Spleen (tissue), 11 donors: ENCODE results near the gene TOP3B. TPM values are rescaled to one million over a fixed set of nuclear protein-coding genes. Genes with fewer than 3 reads are reported as not detected.

Source experiments
- DNase-seq: peaks from one replicate; pipeline ENCODE4 v3.0.0-alpha.2; 2020
- H3K27ac ChIP-seq, 8 donors: fragments of 200-600 bp; sonication (generic) in 7 of 8; 1 replicate in 4 of 8; 2 replicates in 4 of 8; pipeline versions ENCODE4 v1.5.0 to v1.8.0; 2016 to 2021; ENCODE audit warnings: inconsistent platforms in 4 of 8, mild to moderate bottlenecking in 4 of 8, moderate library complexity in 1 of 8
- H3K27me3 ChIP-seq, 7 donors: fragments of 200-600 bp; sonication (generic) in 6 of 7; replicated peaks in 1 of 7; 1 replicate in 4 of 7; 2 replicates in 3 of 7; pipeline versions ENCODE4 v1.5.0 to v1.8.0; 2016 to 2021; ENCODE audit warnings: inconsistent platforms in 3 of 7, mild to moderate bottlenecking in 1 of 7
- H3K36me3 ChIP-seq, 6 donors: fragments of 200-600 bp; sonication (generic) in 5 of 6; 1 replicate in 4 of 6; 2 replicates in 2 of 6; pipeline versions ENCODE4 v1.5.0 to v1.8.0; 2016 to 2021; ENCODE audit warnings: inconsistent platforms in 2 of 6
- H3K4me1 ChIP-seq, 6 donors: fragments of 200-600 bp; sonication (generic) in 5 of 6; 1 replicate in 3 of 6; 2 replicates in 3 of 6; pipeline versions ENCODE4 v1.5.0 to v1.8.0; 2016 to 2021; ENCODE audit warnings: inconsistent platforms in 3 of 6
- H3K4me3 ChIP-seq, 8 donors: fragments of 200-600 bp; sonication (generic) in 7 of 8; 1 replicate in 4 of 8; 2 replicates in 4 of 8; pipeline versions ENCODE4 v1.5.0 to v1.8.0; 2016 to 2021; ENCODE audit warnings: inconsistent platforms in 4 of 8, mild to moderate bottlenecking in 4 of 8, moderate library complexity in 2 of 8
- H3K9me3 ChIP-seq, 8 donors: fragments of 200-600 bp; sonication (generic) in 7 of 8; 1 replicate in 4 of 8; 2 replicates in 4 of 8; pipeline versions ENCODE4 v1.5.0 to v1.8.0; 2016 to 2021; ENCODE audit warnings: inconsistent platforms in 4 of 8
- POLR2A ChIP-seq, 3 donors: fragments of 450-650 bp; IDR thresholded peaks; one replicate each; pipeline ENCODE4 v1.5.1; 2017; ENCODE audit warnings: antibody characterized with exemption in 3 of 3, mild to moderate bottlenecking in 1 of 3
- POLR2AphosphoS5 ChIP-seq, 3 donors: sonication (generic); formaldehyde crosslinking; IDR thresholded peaks; one replicate each; pipeline ENCODE4 v1.5.1; 2017; ENCODE audit warnings: antibody characterized with exemption in 3 of 3
- WGBS, 5 donors: extraction: QIAGEN DNeasy Blood & Tissue Kit in 3 of 5; methylation state at CpG; one replicate each; pipeline versions ENCODE4 v1.1.5 to v1.1.7; 2013 to 2018; 5-methylcytosine and 5-hydroxymethylcytosine counted together
- intact Hi-C: fragments of 100-400 bp; cut with DNase I; formaldehyde crosslinking; loops from one replicate; pipeline ENCODE4 v1.15.0; 2023; ENCODE audit warnings: low total_unique reads
- polyA plus RNA-seq, 3 donors: library from polyadenylated mRNA; stranded (reverse); fragments of 200-250 nt; gene quantifications; one replicate each; pipeline ENCODE4 v1.2.1, GENCODE V29; 2013
- total RNA-seq, 7 donors: library from RNA; depleted of rRNA in 3 of 7; stranded (reverse); fragments of >200 nt in 3 of 7; fragmentation: NEBNext Ultra II Directional in 4 of 7; extraction: Animal tissue kit (Norgen Biotek cat#: 25700) in 4 of 7; gene quantifications; one replicate each; pipeline versions ENCODE4 v1.1.0 to v1.2.1, GENCODE V29; 2016 to 2021
- TF ChIP-seq, protein P1 (sequence below), 11 experiments: fragments of 200-600 bp in 7 of 11; fragments of 450-650 bp in 4 of 11; sonication (generic) in 4 of 11; IDR thresholded peaks in 8 of 11; conservative IDR thresholded peaks in 3 of 11; 1 replicate in 7 of 11; 2 replicates in 4 of 11; pipeline versions ENCODE4 v1.4.0 to v1.8.0; 2016 to 2021; ENCODE audit warnings: antibody characterized with exemption in 11 of 11, inconsistent platforms in 4 of 11, mild to moderate bottlenecking in 1 of 11
- donor health status: healthy with polysubstance abuse.
- donor health status: DM: no; HTN: no; CAD: no; lungs with moderate emphysema.
- donor health status: DM: no; HTN: no; CAD: no.
- donor health status: Bipolar disorder and iron deficiency.
- donor health status: healthy.
- donor health status: DM: no; HTN: no; CAD: no.
- donor health status: DM: yes; HTN: yes; CAD: no.

TOP3B gene
- total and polyA plus RNA-seq, 10 donors, result 12.6 to 66.4 (median 46.7) TPM

DNA sequence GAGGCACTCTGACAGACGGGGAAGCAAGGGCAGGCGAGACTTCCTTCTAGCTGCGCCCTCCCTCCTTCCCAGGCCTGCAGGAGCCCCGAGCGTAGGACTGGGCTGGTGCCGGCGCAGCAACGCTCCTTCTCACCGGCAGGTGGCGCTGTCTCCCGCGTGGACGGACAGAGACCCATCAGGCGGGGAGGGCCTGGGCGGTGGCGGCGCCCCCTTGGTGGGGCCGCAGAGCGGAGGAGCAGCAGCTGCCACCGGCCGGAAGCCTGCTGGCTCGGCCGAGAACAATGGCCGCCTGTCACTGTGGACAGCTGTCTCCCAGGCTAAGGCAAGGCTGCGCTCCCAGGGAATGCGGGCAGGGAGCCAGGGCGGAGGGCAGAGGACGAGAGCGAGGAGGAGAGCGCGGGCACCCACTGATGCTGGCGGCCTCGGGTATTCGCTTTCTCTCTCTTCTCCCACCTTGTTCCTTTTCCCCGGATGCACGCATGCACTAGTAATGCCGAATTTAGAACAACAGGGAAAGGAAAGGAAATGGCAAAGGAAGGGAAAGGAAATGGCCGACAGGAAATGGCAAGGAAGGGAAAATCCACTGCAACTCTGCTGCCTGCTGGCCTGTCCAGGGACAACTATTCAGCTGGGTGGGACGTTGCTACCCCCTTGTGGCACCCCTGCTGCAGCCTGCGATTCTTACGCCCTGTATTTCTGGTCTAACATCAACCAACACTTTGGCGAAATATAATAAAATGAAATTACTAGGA lies 44.3 kb downstream of the TOP3B start:
- WGBS, 5 donors, result 3 to 8% (median 5%) methylated on average over 26 to 42 of the region's 42 CpGs
- intact Hi-C loops, result loop anchor here (5.0 kb wide), 1 partner anchor 226 kb away; no protein-coding TSS in a partner anchor
- H3K9me3 ChIP-seq, result no peaks in the 10 kb centered on the region

DNA sequence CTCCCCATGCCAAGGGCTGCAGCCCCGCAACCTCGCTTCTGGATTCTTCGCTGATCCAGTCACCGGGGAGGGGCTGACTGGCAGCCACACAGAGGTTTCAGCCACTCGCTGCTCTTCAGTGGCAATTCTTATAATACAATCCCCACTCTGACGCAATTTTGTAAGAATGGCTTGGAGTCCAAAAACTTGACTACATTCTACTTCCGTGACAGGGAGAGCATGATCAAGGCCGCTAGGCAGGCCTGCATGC lies 44.8 kb downstream of the TOP3B start:
- WGBS, 5 donors, result 18 to 46% (median 35%) methylated on average over 5 to 8 of the region's 8 CpGs
- TF ChIP-seq POLR2AphosphoS5 (IDR thresholded peaks at IDR 0.05), result no peak
- TF ChIP-seq, protein P1, sequence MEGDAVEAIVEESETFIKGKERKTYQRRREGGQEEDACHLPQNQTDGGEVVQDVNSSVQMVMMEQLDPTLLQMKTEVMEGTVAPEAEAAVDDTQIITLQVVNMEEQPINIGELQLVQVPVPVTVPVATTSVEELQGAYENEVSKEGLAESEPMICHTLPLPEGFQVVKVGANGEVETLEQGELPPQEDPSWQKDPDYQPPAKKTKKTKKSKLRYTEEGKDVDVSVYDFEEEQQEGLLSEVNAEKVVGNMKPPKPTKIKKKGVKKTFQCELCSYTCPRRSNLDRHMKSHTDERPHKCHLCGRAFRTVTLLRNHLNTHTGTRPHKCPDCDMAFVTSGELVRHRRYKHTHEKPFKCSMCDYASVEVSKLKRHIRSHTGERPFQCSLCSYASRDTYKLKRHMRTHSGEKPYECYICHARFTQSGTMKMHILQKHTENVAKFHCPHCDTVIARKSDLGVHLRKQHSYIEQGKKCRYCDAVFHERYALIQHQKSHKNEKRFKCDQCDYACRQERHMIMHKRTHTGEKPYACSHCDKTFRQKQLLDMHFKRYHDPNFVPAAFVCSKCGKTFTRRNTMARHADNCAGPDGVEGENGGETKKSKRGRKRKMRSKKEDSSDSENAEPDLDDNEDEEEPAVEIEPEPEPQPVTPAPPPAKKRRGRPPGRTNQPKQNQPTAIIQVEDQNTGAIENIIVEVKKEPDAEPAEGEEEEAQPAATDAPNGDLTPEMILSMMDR (IDR thresholded peaks at IDR 0.05 in 8 of 11, conservative IDR thresholded peaks at IDR 0.05 in 3 of 11), result no peak
- no peak for TF ChIP-seq POLR2A (IDR thresholded peaks at IDR 0.05)
- Histone ChIP-seq H3K36me3 (peaks cover 0 to 67% (median 17%) of the 10 kb centered on the region in 6 donors), H3K9me3 (no peaks in the 10 kb centered on the region), H3K27ac (peak overlapping the region; percentile 80 to 95 (median 90)), H3K27me3 (no peaks in the 10 kb centered on the region), H3K4me3 (peak overlapping the region in 7 of 8 donors; percentile 28 to 72 (median 45)), H3K4me1 (peaks cover 48 to 94% (median 78%) of the 10 kb centered on the region in 6 donors)
- intact Hi-C loops, result loop anchor here (5.0 kb wide), 1 partner anchor 225 kb away; no protein-coding TSS in a partner anchor
- no peak for DNase-seq

More for the DNA sequence above, 44.3 kb downstream of the TOP3B start:
- Histone ChIP-seq H3K36me3 (peaks cover 0 to 67% (median 12%) of the 10 kb centered on the region in 6 donors), H3K27ac (peak overlapping the region; percentile 80 to 95 (median 90)), H3K27me3 (no peaks in the 10 kb centered on the region), H3K4me1 (peaks cover 52 to 98% (median 83%) of the 10 kb centered on the region in 6 donors), H3K4me3 (peak overlapping the region; percentile 27 to 72 (median 44))
- DNase-seq, result peak; percentile 99
- TF ChIP-seq POLR2A (IDR thresholded peaks at IDR 0.05) (no peak), POLR2AphosphoS5 (IDR thresholded peaks at IDR 0.05) (peak; percentile 86 to 94 (median 90))
- TF ChIP-seq, protein P1 (IDR thresholded peaks at IDR 0.05 in 8 of 11, conservative IDR thresholded peaks at IDR 0.05 in 3 of 11), result peak; percentile 99 to 100 (median 100)

DNA sequence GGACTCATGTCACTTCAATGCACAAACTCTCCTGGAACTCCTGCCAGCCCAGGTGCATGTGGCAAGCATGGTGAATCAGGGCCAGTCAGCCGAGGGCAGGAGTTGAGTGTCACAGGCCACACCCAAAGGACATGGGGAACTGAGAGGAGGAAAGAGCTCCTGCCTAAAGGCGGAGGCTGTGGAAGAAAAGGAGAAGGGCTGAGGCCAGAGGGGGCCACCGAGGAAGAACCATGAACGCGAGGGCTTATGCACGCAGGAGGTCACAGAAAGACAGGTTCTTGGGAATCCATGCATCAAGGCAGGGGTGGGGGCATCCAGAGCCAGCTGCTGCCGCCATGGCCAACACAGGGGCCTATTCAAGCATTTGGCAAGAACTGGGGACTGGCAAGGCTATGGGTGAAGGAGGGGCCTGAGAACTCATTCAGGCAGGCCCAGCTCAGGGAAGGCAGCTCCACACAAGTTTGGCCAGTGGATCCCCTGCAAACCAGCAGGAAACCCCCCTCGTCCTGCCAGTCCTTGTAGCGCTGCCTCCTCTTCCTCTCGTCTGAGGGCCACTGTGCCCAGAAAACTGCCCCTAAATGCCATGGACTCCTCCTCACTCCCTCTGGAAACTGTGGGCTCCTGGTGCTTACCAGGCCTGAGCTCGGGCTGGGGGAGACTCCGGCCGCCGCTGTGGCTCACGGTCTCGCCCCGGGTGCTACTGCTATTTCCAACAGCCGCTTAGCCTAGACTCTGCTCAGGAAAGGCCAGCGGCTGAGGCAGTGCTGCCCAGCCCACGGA lies 45.4 kb downstream of the TOP3B start:
- Histone ChIP-seq H3K36me3 (peaks cover 0 to 71% (median 22%) of the 10 kb centered on the region in 6 donors), H3K27me3 (no peaks in the 10 kb centered on the region), H3K4me3 (peak overlapping the region in 7 of 8 donors; percentile 28 to 72 (median 45)), H3K27ac (peak overlapping the region; percentile 80 to 95 (median 90)), H3K4me1 (peaks cover 45 to 89% (median 73%) of the 10 kb centered on the region in 6 donors), H3K9me3 (no peaks in the 10 kb centered on the region)
- DNase-seq, result peak; percentile 88
- peak in 1 of 3 donors; percentile 1 for TF ChIP-seq POLR2AphosphoS5 (IDR thresholded peaks at IDR 0.05)
- TF ChIP-seq, protein P1 (IDR thresholded peaks at IDR 0.05 in 8 of 11, conservative IDR thresholded peaks at IDR 0.05 in 3 of 11), result no peak
- 41 to 71% (median 65%) methylated on average over 10 to 20 of the region's 20 CpGs for WGBS, 5 donors
- intact Hi-C loops, result loop anchor here (5.0 kb wide), 1 partner anchor 225 kb away; no protein-coding TSS in a partner anchor
